NCI-H2081 treated with DMSO at 0.1 percent for 48 hours (cell line): Measurements from ENCODE around the gene CASQ1.

Experiments
- DNase-seq: peaks from one replicate; lab custom pipeline; 2025; lab: John Stamatoyannopoulos, UW

The CASQ1 gene

GRCh38 chr1:160189649-160190625, at the start of gene CASQ1:
Gene CASQ1, plus strand, starts transcription at chr1:160190575. Its CDS starts 177 bp downstream, at chr1:160190752.
- DNase-seq: no peak

- no peak for DNase-seq
Observed at GRCh38 chr1:160143695-160144094, 46.7 kb upstream of the CASQ1 start.

- DNase-seq: no peak
Observed at GRCh38 chr1:160144921-160145320, 45.5 kb upstream of the CASQ1 start.

GRCh38 chr1:160146107-160146506, 44.3 kb upstream of the CASQ1 start:
- DNase-seq: no peak

- no peak for DNase-seq
Observed at GRCh38 chr1:160148121-160148520, 42.3 kb upstream of the CASQ1 start.

GRCh38 chr1:160149233-160149632, 41.1 kb upstream of the CASQ1 start:
- DNase-seq: no peak

GRCh38 chr1:160149716-160150115, 40.7 kb upstream of the CASQ1 start:
- DNase-seq: no peak

GRCh38 chr1:160151303-160151702, 39.1 kb upstream of the CASQ1 start, which contains the start of gene ATP1A4:
Gene ATP1A4, plus strand, starts transcription at chr1:160151603. Its CDS starts 438 bp downstream, at chr1:160152041.
- no peak for DNase-seq

GRCh38 chr1:160154790-160155189, 35.6 kb upstream of the CASQ1 start:
- no peak for DNase-seq

GRCh38 chr1:160156361-160156760, 34.0 kb upstream of the CASQ1 start:
- no peak for DNase-seq

- no peak for DNase-seq
Observed at GRCh38 chr1:160157174-160157573, 33.2 kb upstream of the CASQ1 start.

- DNase-seq: no peak
Observed at GRCh38 chr1:160158031-160158430, 32.3 kb upstream of the CASQ1 start.

- DNase-seq: no peak
Observed at GRCh38 chr1:160158534-160158933, 31.8 kb upstream of the CASQ1 start.

GRCh38 chr1:160159846-160160245, 30.5 kb upstream of the CASQ1 start:
- no peak for DNase-seq

- DNase-seq: no peak
Observed at GRCh38 chr1:160161965-160162705, 28.2 kb upstream of the CASQ1 start.

GRCh38 chr1:160162931-160163330, 27.4 kb upstream of the CASQ1 start:
- DNase-seq: no peak

GRCh38 chr1:160163615-160164014, 26.8 kb upstream of the CASQ1 start:
- no peak for DNase-seq

GRCh38 chr1:160164121-160164520, 26.3 kb upstream of the CASQ1 start:
- DNase-seq: no peak

GRCh38 chr1:160166166-160166868, 24.1 kb upstream of the CASQ1 start:
- no peak for DNase-seq

- DNase-seq: no peak
Observed at GRCh38 chr1:160167056-160167455, 23.3 kb upstream of the CASQ1 start.

- no peak for DNase-seq
Observed at GRCh38 chr1:160167580-160167979, 22.8 kb upstream of the CASQ1 start.

GRCh38 chr1:160168016-160168415, 22.4 kb upstream of the CASQ1 start:
- DNase-seq: no peak
